ENCODE results near the gene SAMSN1. TPM values are rescaled to one million over a fixed set of nuclear protein-coding genes. Genes with fewer than 3 reads are reported as not detected.

Gene SAMSN1
- total RNA-seq, 5 donors from 2014 or later (not counting 1 experiment from before 2014, with no cell fraction given) = 25.3 to 64.6 (median 45.4) TPM

DNA sequence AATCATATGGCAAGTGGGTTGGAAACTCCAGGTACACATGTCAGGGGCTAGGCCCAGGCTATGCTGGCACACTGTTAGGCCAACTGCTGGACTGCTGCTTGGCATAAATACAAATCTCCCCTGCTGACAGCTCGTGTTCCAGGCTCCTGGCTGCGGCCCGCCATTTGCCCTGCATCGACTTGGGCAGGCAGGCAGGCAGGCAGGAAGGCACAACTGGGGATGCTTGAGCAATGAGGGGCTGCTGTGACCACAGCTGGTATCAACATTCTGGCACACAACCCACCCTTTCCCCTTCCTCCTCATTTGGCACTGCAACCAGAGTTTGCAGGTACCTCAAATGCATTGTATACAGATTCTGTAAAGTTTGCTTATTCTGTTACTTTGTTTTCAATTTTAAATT, 53.2 kb downstream of the SAMSN1 start:
- Mint-ChIP-seq H3K4me3 (no peak overlapping the region), H3K9me3 (peaks cover 0 to 5% (median 0%) of the 10 kb centered on the region in 3 donors), H3K27ac (peak overlapping the region in 1 of 2 donors; percentile 28), H3K36me3 (peaks cover 65% of the 10 kb centered on the region), H3K4me1 (peaks cover 7 to 35% (median 26%) of the 10 kb centered on the region in 3 donors), H3K27me3 (no peaks in the 10 kb centered on the region)
- H3K4me3 ChIP-seq (ENCODE audit: control insufficient read depth in 1 of 2, extremely low read depth in 1 of 2, low read length in 1 of 2) = no peak overlapping the region
- no peak for ATAC-seq (replicated peaks in 1 of 4)
- H3K9me3 ChIP-seq = no peaks in the 10 kb centered on the region
- H3K27ac ChIP-seq (ENCODE audit: low read length) = no peak overlapping the region
- ChIA-PET CTCF (interaction anchor here (0.6 kb wide), 2 partner anchors 245 to 247 kb away, joined by 3 to 4 read pairs; no protein-coding TSS in a partner anchor), POLR2A (interaction anchor here in 1 of 2 donors (0.6 kb wide), 2 partner anchors 34 to 226 kb away, joined by 3 to 5 read pairs; no protein-coding TSS in a partner anchor)
- H3K4me1 ChIP-seq (ENCODE audit: control insufficient read depth in 1 of 2, extremely low read depth in 1 of 2, insufficient read depth in 2 of 2, low read length in 2 of 2) = no peaks in the 10 kb centered on the region
- H3K36me3 ChIP-seq (ENCODE audit: control insufficient read depth in 2 of 2, extremely low read depth in 1 of 2, insufficient read depth in 1 of 2, low read length in 1 of 2) = peaks cover 0 to 50% of the 10 kb centered on the region in 2 donors
- H3K27me3 ChIP-seq (replicated peaks in 1 of 2; ENCODE audit: control insufficient read depth in 2 of 2, extremely low read depth in 1 of 2, insufficient read depth in 2 of 2, low read length in 1 of 2) = no peaks in the 10 kb centered on the region
- no peak for DNase-seq
- WGBS (ENCODE audit: insufficient coverage) = 83% methylated on average over 1 of the region's 4 CpGs

DNA sequence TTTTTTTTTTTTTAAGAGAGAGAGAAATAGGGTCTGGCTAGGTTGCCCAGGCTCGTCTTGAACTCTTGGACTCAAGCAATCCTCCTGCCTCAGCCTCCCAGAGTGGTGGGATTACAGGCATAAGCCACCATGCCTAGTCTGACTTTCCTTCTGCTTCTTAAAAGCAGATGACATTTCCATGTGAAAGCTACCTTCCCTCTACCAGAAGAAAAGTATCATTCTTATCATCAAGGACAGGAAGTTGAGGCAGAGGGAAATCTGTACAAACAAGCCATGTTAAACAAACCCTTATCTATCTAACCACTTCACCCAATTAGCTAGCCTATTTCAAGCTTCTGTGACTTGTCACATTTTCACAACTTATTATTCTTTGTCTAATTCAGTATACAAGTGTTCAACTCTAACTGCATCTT, 54.8 kb downstream of the SAMSN1 start:
- no peak for ATAC-seq (replicated peaks in 1 of 4)
- no peaks in the 10 kb centered on the region for H3K27me3 Mint-ChIP-seq
- no peak overlapping the region for H3K27ac ChIP-seq (ENCODE audit: low read length)
- peak overlapping the region; percentile 44 to 65 for H3K27ac Mint-ChIP-seq
- H3K9me3 ChIP-seq = no peaks in the 10 kb centered on the region
- no peak overlapping the region for H3K4me3 ChIP-seq (ENCODE audit: control insufficient read depth in 1 of 2, extremely low read depth in 1 of 2, low read length in 1 of 2)
- ChIA-PET POLR2A (no interaction called here), CTCF (interaction anchor here in 1 of 2 donors (1.0 kb wide), 1 partner anchor 245 kb away, joined by 3 read pairs; no protein-coding TSS in a partner anchor)
- DNase-seq = no peak
- peaks cover 7 to 43% (median 36%) of the 10 kb centered on the region in 3 donors for H3K4me1 Mint-ChIP-seq
- H3K36me3 Mint-ChIP-seq = peaks cover 56% of the 10 kb centered on the region
- no peak overlapping the region for H3K4me3 Mint-ChIP-seq
- H3K4me1 ChIP-seq (ENCODE audit: control insufficient read depth in 1 of 2, extremely low read depth in 1 of 2, insufficient read depth in 2 of 2, low read length in 2 of 2) = no peaks in the 10 kb centered on the region
- H3K27me3 ChIP-seq (replicated peaks in 1 of 2; ENCODE audit: control insufficient read depth in 2 of 2, extremely low read depth in 1 of 2, insufficient read depth in 2 of 2, low read length in 1 of 2) = no peaks in the 10 kb centered on the region
- H3K9me3 Mint-ChIP-seq = peaks cover 0 to 5% (median 0%) of the 10 kb centered on the region in 3 donors
- WGBS (ENCODE audit: insufficient coverage) = no CpG with 5 or more reads among the region's 1 CpG
- peaks cover 0 to 35% of the 10 kb centered on the region in 2 donors for H3K36me3 ChIP-seq (ENCODE audit: control insufficient read depth in 2 of 2, extremely low read depth in 1 of 2, insufficient read depth in 1 of 2, low read length in 1 of 2)

DNA sequence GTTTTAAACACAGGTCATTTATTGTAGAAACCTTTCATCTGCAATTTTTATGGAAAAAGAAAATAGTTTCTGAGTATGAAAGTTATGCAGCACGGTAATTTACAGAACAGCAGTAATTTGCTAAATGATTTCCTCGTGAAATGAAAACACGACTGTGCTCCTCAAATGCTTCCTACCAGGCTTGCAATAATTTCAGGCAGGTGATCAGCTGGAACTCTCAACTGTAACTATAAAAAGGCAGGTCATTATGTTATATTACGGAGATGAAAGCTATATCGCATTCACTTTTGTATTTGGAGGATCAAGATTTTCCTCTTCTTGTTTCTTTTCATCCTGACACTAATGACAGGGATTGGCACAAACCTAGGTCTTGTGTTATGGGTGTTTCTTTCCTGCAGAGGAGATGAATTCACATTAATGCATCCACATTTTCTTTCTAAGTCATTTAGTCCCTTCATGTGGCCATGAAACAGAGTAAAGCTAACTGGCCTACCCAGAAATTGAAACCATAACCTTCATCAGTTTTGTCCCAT, 57.4 kb downstream of the SAMSN1 start:
- H3K27me3 ChIP-seq (replicated peaks in 1 of 2; ENCODE audit: control insufficient read depth in 2 of 2, extremely low read depth in 1 of 2, insufficient read depth in 2 of 2, low read length in 1 of 2) = no peaks in the 10 kb centered on the region
- H3K9me3 ChIP-seq = no peaks in the 10 kb centered on the region
- Mint-ChIP-seq H3K9me3 (no peaks in the 10 kb centered on the region), H3K27me3 (no peaks in the 10 kb centered on the region), H3K36me3 (peaks cover 45% of the 10 kb centered on the region), H3K27ac (peak overlapping the region; percentile 68 to 84), H3K4me3 (no peak overlapping the region), H3K4me1 (peaks cover 13 to 42% (median 33%) of the 10 kb centered on the region in 3 donors)
- no peak overlapping the region for H3K4me3 ChIP-seq (ENCODE audit: control insufficient read depth in 1 of 2, extremely low read depth in 1 of 2, low read length in 1 of 2)
- ATAC-seq (replicated peaks in 1 of 4) = no peak
- no peak for DNase-seq
- WGBS (ENCODE audit: insufficient coverage) = 100% methylated on average over 2 of the region's 5 CpGs
- POLR2A ChIA-PET = interaction anchor here in 1 of 2 donors (0.7 kb wide), 2 partner anchors 28 to 1926 kb away, joined by 3 to 4 read pairs; no protein-coding TSS in a partner anchor
- H3K4me1 ChIP-seq (ENCODE audit: control insufficient read depth in 1 of 2, extremely low read depth in 1 of 2, insufficient read depth in 2 of 2, low read length in 2 of 2) = no peaks in the 10 kb centered on the region
- H3K36me3 ChIP-seq (ENCODE audit: control insufficient read depth in 2 of 2, extremely low read depth in 1 of 2, insufficient read depth in 1 of 2, low read length in 1 of 2) = peaks cover 0 to 13% of the 10 kb centered on the region in 2 donors
- CTCF ChIA-PET = interaction anchor here in 1 of 2 donors (1.1 kb wide), 1 partner anchor 248 kb away, joined by 3 read pairs; no protein-coding TSS in a partner anchor
- no peak overlapping the region for H3K27ac ChIP-seq (ENCODE audit: low read length)

DNA sequence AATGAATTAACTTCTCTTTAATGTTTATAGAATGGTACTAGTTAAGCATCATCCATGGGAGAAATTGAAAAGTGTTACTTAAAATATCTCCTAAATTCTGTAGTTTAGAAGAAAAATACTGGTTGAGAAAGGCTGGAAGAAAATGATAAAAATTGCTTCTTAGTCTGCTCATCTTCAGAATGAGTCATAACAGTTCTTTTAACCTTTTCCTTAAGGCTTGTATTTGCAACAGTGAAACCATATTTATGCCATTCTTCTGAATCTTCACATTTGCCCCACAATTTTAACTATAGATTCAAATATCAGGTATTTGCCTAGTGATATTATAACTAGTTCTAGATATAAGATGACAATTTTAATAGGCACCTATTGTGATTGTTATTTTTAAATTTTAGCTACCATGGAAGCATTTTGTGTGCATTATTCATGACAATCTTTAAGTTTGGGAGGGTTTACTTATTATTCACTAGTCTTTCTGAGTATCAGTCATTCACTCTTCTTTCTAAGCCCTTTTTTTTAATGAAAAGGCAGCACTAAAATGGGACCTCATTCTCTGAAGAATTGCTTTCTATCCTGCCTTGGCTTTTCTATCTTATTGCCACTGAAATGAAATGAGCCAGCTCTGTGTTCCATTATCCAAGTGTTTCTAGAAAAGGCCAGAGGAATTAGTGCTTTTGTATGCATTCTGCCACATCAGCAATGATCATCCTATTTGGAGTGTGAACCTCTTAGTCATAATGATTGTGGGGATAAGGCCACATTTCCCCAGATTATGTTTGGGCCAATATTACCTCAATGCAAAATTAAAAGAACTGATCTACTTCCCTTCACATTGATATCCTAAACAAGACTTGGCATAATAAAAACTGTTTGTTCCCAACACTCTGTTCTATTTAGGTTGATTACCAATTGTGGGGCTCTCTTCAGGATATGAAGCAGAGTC, 58.4 kb downstream of the SAMSN1 start:
- H3K36me3 ChIP-seq (ENCODE audit: control insufficient read depth in 2 of 2, extremely low read depth in 1 of 2, insufficient read depth in 1 of 2, low read length in 1 of 2) = peaks cover 0 to 12% of the 10 kb centered on the region in 2 donors
- no peaks in the 10 kb centered on the region for H3K27me3 ChIP-seq (replicated peaks in 1 of 2; ENCODE audit: control insufficient read depth in 2 of 2, extremely low read depth in 1 of 2, insufficient read depth in 2 of 2, low read length in 1 of 2)
- no peaks in the 10 kb centered on the region for H3K9me3 ChIP-seq
- Mint-ChIP-seq H3K4me3 (no peak overlapping the region), H3K36me3 (peaks cover 42% of the 10 kb centered on the region), H3K27ac (peak overlapping the region; percentile 54 to 59), H3K4me1 (peaks cover 9 to 43% (median 37%) of the 10 kb centered on the region in 3 donors), H3K9me3 (no peaks in the 10 kb centered on the region), H3K27me3 (no peaks in the 10 kb centered on the region)
- no peak for ATAC-seq (replicated peaks in 1 of 4)
- H3K4me1 ChIP-seq (ENCODE audit: control insufficient read depth in 1 of 2, extremely low read depth in 1 of 2, insufficient read depth in 2 of 2, low read length in 2 of 2) = no peaks in the 10 kb centered on the region
- CTCF ChIA-PET = no interaction called here
- POLR2A ChIA-PET = interaction anchor here in 1 of 2 donors (0.7 kb wide), 1 partner anchor 27 kb away, joined by 4 read pairs; no protein-coding TSS in a partner anchor
- no peak overlapping the region for H3K4me3 ChIP-seq (ENCODE audit: control insufficient read depth in 1 of 2, extremely low read depth in 1 of 2, low read length in 1 of 2)
- no peak for DNase-seq
- no peak overlapping the region for H3K27ac ChIP-seq (ENCODE audit: low read length)

DNA sequence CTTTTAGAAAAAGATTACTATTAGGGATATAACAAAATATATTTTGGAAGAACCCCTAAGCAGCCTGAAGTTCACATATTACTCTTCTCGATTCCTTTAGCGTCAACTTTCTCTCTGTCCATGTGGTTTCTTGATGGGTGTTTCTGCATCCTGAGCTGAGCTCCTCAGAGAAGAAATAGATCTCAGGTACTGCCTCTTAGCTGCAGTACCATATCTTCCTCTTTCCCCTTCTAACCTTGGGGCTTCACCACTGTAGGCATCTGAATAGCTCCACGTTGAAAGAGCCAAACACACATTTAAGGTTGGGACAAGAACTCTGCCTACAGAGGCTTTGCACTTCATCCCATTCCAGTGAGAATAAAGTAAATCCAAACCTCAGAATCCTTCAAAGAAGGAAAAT, 59.2 kb downstream of the SAMSN1 start:
- H3K27ac Mint-ChIP-seq = peak overlapping the region; percentile 9 to 66
- Histone ChIP-seq H3K36me3 (ENCODE audit: control insufficient read depth in 2 of 2, extremely low read depth in 1 of 2, insufficient read depth in 1 of 2, low read length in 1 of 2) (peaks cover 0 to 12% of the 10 kb centered on the region in 2 donors), H3K9me3 (no peaks in the 10 kb centered on the region), H3K27ac (ENCODE audit: low read length) (no peak overlapping the region), H3K27me3 (replicated peaks in 1 of 2; ENCODE audit: control insufficient read depth in 2 of 2, extremely low read depth in 1 of 2, insufficient read depth in 2 of 2, low read length in 1 of 2) (no peaks in the 10 kb centered on the region), H3K4me1 (ENCODE audit: control insufficient read depth in 1 of 2, extremely low read depth in 1 of 2, insufficient read depth in 2 of 2, low read length in 2 of 2) (peaks cover under 1 to 5% of the 10 kb centered on the region in 2 experiments), H3K4me3 (ENCODE audit: control insufficient read depth in 1 of 2, extremely low read depth in 1 of 2, low read length in 1 of 2) (no peak overlapping the region)
- ChIA-PET CTCF (no interaction called here), POLR2A (no interaction called here)
- 80% methylated on average over 2 of the region's 3 CpGs for WGBS (ENCODE audit: insufficient coverage)
- no peak overlapping the region for H3K4me3 Mint-ChIP-seq
- DNase-seq (no peak), ATAC-seq (replicated peaks in 1 of 4) (no peak)
- H3K36me3 Mint-ChIP-seq = peaks cover 42% of the 10 kb centered on the region
- no peaks in the 10 kb centered on the region for H3K27me3 Mint-ChIP-seq
- peaks cover 15 to 45% (median 42%) of the 10 kb centered on the region in 3 donors for H3K4me1 Mint-ChIP-seq
- no peaks in the 10 kb centered on the region for H3K9me3 Mint-ChIP-seq

DNA sequence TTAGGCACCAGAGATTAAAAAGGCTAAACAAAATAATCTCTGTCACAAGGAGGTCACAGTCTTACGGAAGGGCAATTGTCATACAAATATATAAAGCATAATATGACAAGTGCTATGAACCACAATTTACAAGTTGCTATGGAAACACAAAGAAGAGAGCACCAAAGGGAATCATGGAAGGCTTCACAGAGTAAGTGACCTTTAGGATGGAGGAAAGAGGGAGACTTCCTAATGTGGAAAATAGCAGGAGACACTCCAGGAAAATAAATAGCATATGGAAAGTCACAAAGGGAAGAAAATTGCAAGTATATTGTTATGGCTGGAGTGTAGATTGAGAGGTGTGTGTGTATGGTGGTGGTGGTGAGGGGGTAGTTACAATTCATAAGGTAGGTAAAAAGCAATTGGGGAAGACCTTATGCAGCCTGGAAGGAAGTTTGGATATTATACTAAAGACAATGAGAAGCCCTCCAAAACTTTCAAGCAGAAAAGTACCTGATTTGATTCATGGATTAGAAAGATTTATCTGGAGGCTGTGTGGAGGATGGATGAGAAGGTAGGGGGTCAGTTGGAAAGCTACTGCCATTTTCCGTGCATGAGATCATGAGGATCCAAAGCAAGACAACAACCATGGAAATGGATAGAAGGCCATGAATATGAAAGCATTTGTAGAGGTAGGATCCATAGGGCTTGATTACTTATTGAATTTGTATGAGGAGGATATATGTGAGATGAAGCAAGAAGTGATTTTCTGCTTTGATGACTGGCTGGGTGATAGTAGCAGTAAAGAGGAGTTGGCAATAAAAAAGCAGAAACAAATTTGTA, 61.7 kb downstream of the SAMSN1 start:
- no peak overlapping the region for H3K27ac ChIP-seq (ENCODE audit: low read length)
- CTCF ChIA-PET = no interaction called here
- 100% methylated on average over 1 of the region's 2 CpGs for WGBS (ENCODE audit: insufficient coverage)
- Mint-ChIP-seq H3K36me3 (peaks cover 32% of the 10 kb centered on the region), H3K9me3 (no peaks in the 10 kb centered on the region), H3K27ac (peak overlapping the region; percentile 32 to 61), H3K4me3 (no peak overlapping the region), H3K27me3 (no peaks in the 10 kb centered on the region), H3K4me1 (peaks cover 20 to 45% (median 41%) of the 10 kb centered on the region in 3 donors)
- DNase-seq (no peak), ATAC-seq (replicated peaks in 1 of 4) (no peak)
- no peaks in the 10 kb centered on the region for H3K9me3 ChIP-seq
- POLR2A ChIA-PET = no interaction called here
- H3K4me1 ChIP-seq (ENCODE audit: control insufficient read depth in 1 of 2, extremely low read depth in 1 of 2, insufficient read depth in 2 of 2, low read length in 2 of 2) = peaks cover 4 to 6% of the 10 kb centered on the region in 2 experiments
- no peak overlapping the region for H3K4me3 ChIP-seq (ENCODE audit: control insufficient read depth in 1 of 2, extremely low read depth in 1 of 2, low read length in 1 of 2)
- H3K27me3 ChIP-seq (replicated peaks in 1 of 2; ENCODE audit: control insufficient read depth in 2 of 2, extremely low read depth in 1 of 2, insufficient read depth in 2 of 2, low read length in 1 of 2) = no peaks in the 10 kb centered on the region
- H3K36me3 ChIP-seq (ENCODE audit: control insufficient read depth in 2 of 2, extremely low read depth in 1 of 2, insufficient read depth in 1 of 2, low read length in 1 of 2) = peaks cover 0 to 8% of the 10 kb centered on the region in 2 donors

Data from T-cell (primary cell).